Nephron (organoid): ENCODE data around the gene FILIP1L.

Source experiments
- H3K27ac Mint-ChIP-seq, 3 experiments: 2 replicates each; pipeline ENCODE4 v1.8.0; 2020; ENCODE audit warnings: mixed read lengths in 3 of 3, mild to moderate bottlenecking in 2 of 3, moderate library complexity in 1 of 3
- H3K27me3 Mint-ChIP-seq: 2 replicates; pipeline ENCODE4 v1.8.0; 2021; ENCODE audit warnings: low read depth, mild to moderate bottlenecking, moderate library complexity, mixed read lengths
- H3K36me3 Mint-ChIP-seq: 2 replicates; pipeline ENCODE4 v1.8.0; 2020; ENCODE audit warnings: low read depth, mixed read lengths
- H3K4me1 Mint-ChIP-seq: 2 replicates; pipeline ENCODE4 v1.8.0; 2020; ENCODE audit warnings: mixed read lengths
- H3K4me3 Mint-ChIP-seq, 3 experiments: 2 replicates each; pipeline ENCODE4 v1.8.0; 2020; ENCODE audit warnings: mild to moderate bottlenecking in 3 of 3, mixed read lengths in 3 of 3, moderate library complexity in 2 of 3
- H3K9me3 Mint-ChIP-seq: 2 replicates; pipeline ENCODE4 v1.8.0; 2020; ENCODE audit warnings: mixed read lengths
- CTCF ChIP-seq, 3 experiments: fragments of 200-600 bp; sonication (generic); IDR thresholded peaks; one replicate each; pipeline ENCODE4 v1.5.0; 2021; ENCODE audit warnings: antibody characterized with exemption in 3 of 3; ENCODE audit not compliant: unreplicated experiment in 3 of 3

The FILIP1L gene

GRCh38 chr3:100120012-100120411 lies 5.7 kb upstream of the FILIP1L start:
- Mint-ChIP-seq H3K27ac (no peak overlapping the region), H3K36me3 (peaks cover 3% of the 10 kb centered on the region), H3K4me3 (no peak overlapping the region), H3K9me3 (peaks cover 4% of the 10 kb centered on the region), H3K4me1 (peaks cover 40% of the 10 kb centered on the region), H3K27me3 (no peaks in the 10 kb centered on the region)
- no peak for TF ChIP-seq CTCF (IDR thresholded peaks at IDR 0.05; ENCODE audit: unreplicated experiment in 3 of 3)

GRCh38 chr3:100117093-100117492 lies 2.8 kb upstream of the FILIP1L start:
- Mint-ChIP-seq H3K36me3 (peaks cover 3% of the 10 kb centered on the region), H3K27me3 (no peaks in the 10 kb centered on the region), H3K4me1 (peaks cover 32% of the 10 kb centered on the region), H3K9me3 (peaks cover 4% of the 10 kb centered on the region), H3K4me3 (no peak overlapping the region), H3K27ac (no peak overlapping the region)
- no peak for TF ChIP-seq CTCF (IDR thresholded peaks at IDR 0.05; ENCODE audit: unreplicated experiment in 3 of 3)

- Mint-ChIP-seq H3K36me3 (peaks cover 3% of the 10 kb centered on the region), H3K4me3 (peak overlapping the region in 2 of 3 experiments; percentile 62 to 81), H3K9me3 (peaks cover 4% of the 10 kb centered on the region), H3K27ac (peak overlapping the region in 1 of 3 experiments; percentile 12), H3K27me3 (no peaks in the 10 kb centered on the region), H3K4me1 (peaks cover 46% of the 10 kb centered on the region)
- TF ChIP-seq CTCF (IDR thresholded peaks at IDR 0.05; ENCODE audit: unreplicated experiment in 3 of 3): no peak
Observed at GRCh38 chr3:100113723-100114412, 433 bp downstream of the FILIP1L start.

- peaks cover 3% of the 10 kb centered on the region for H3K9me3 Mint-ChIP-seq
- no peak overlapping the region for H3K27ac Mint-ChIP-seq
- H3K27me3 Mint-ChIP-seq: no peaks in the 10 kb centered on the region
Observed at GRCh38 chr3:100111728-100112127, 2.6 kb downstream of the FILIP1L start.

GRCh38 chr3:100110162-100110561 lies 4.1 kb downstream of the FILIP1L start:
- Mint-ChIP-seq H3K9me3 (no peaks in the 10 kb centered on the region), H3K27ac (peak overlapping the region; percentile 8 to 47 (median 40)), H3K4me1 (peaks cover 78% of the 10 kb centered on the region), H3K4me3 (peak overlapping the region in 2 of 3 experiments; percentile 34 to 74), H3K27me3 (no peaks in the 10 kb centered on the region), H3K36me3 (no peaks in the 10 kb centered on the region)
- TF ChIP-seq CTCF (IDR thresholded peaks at IDR 0.05; ENCODE audit: unreplicated experiment in 3 of 3): no peak

More at GRCh38 chr3:100111728-100112127, 2.6 kb downstream of the FILIP1L start:
- Mint-ChIP-seq H3K4me3 (peak overlapping the region in 1 of 3 experiments; percentile 63), H3K4me1 (peaks cover 63% of the 10 kb centered on the region), H3K36me3 (peaks cover 3% of the 10 kb centered on the region)
- no peak for TF ChIP-seq CTCF (IDR thresholded peaks at IDR 0.05; ENCODE audit: unreplicated experiment in 3 of 3)
